ENCODE data around the gene CD200. TPM values are rescaled to one million over a fixed set of nuclear protein-coding genes. Genes with fewer than 3 reads are reported as not detected.

Gene CD200
- total and polyA plus RNA-seq, 12 donors, result 1.3 to 20.7 (median 3.3) TPM; not detected in 1

- Histone ChIP-seq H3K9me3 (replicated peaks in 1 of 3) (no peaks in the 10 kb centered on the region), H3K4me3 (no peak overlapping the region), H3K27ac (no peak overlapping the region), H3K36me3 (replicated peaks in 1 of 2) (no peaks in the 10 kb centered on the region), H3K4me1 (replicated peaks in 1 of 2) (no peaks in the 10 kb centered on the region), H3K27me3 (no peaks in the 10 kb centered on the region)
- no peak for DNase-seq
- intact Hi-C loops (cut with DNase I), result no loop called here
- TF ChIP-seq CTCF (IDR thresholded peaks at IDR 0.05) (no peak), POLR2A (IDR thresholded peaks at IDR 0.05) (no peak)
- WGBS, 4 donors, result 72 to 84% (median 80%) methylated on average over 6 of the region's 6 CpGs
These were observed 16.6 kb downstream of the CD200 start for GRCh38 chr3:112349557-112349956.

GRCh38 chr3:112350018-112350810, 17.3 kb downstream of the CD200 start:
- no peaks in the 10 kb centered on the region for H3K36me3 ChIP-seq (replicated peaks in 1 of 2)
- no peak overlapping the region for H3K27ac ChIP-seq
- no peaks in the 10 kb centered on the region for H3K4me1 ChIP-seq (replicated peaks in 1 of 2)
- no peaks in the 10 kb centered on the region for H3K27me3 ChIP-seq
- intact Hi-C loops (cut with DNase I), result no loop called here
- H3K9me3 ChIP-seq (replicated peaks in 1 of 3), result no peaks in the 10 kb centered on the region
- H3K4me3 ChIP-seq, result no peak overlapping the region
- DNase-seq, result no peak
- 60 to 72% (median 63%) methylated on average over 2 of the region's 2 CpGs for WGBS, 4 donors
- no peak for TF ChIP-seq POLR2A (IDR thresholded peaks at IDR 0.05)
- no peak for TF ChIP-seq CTCF (IDR thresholded peaks at IDR 0.05)

- intact Hi-C loops (cut with DNase I), result no loop called here
- 58 to 78% (median 62%) methylated on average over 1 of the region's 1 CpG for WGBS, 4 donors
These were observed 18.1 kb downstream of the CD200 start for GRCh38 chr3:112351036-112351435.

GRCh38 chr3:112351823-112352222, 18.9 kb downstream of the CD200 start:
- Histone ChIP-seq H3K9me3 (replicated peaks in 1 of 3) (no peaks in the 10 kb centered on the region), H3K4me3 (no peak overlapping the region), H3K27ac (no peak overlapping the region), H3K36me3 (replicated peaks in 1 of 2) (no peaks in the 10 kb centered on the region), H3K27me3 (no peaks in the 10 kb centered on the region), H3K4me1 (replicated peaks in 1 of 2) (no peaks in the 10 kb centered on the region)
- 70 to 79% (median 72%) methylated on average over 2 of the region's 2 CpGs for WGBS, 4 donors
- intact Hi-C loops (cut with DNase I), result no loop called here
- TF ChIP-seq CTCF (IDR thresholded peaks at IDR 0.05) (no peak), POLR2A (IDR thresholded peaks at IDR 0.05) (no peak)
- DNase-seq, result no peak

More at GRCh38 chr3:112351036-112351435, 18.1 kb downstream of the CD200 start:
- H3K27me3 ChIP-seq, result no peaks in the 10 kb centered on the region
- H3K4me3 ChIP-seq, result no peak overlapping the region
- no peak overlapping the region for H3K27ac ChIP-seq
- no peaks in the 10 kb centered on the region for H3K4me1 ChIP-seq (replicated peaks in 1 of 2)
- H3K9me3 ChIP-seq (replicated peaks in 1 of 3), result no peaks in the 10 kb centered on the region
- TF ChIP-seq POLR2A (IDR thresholded peaks at IDR 0.05) (no peak), CTCF (IDR thresholded peaks at IDR 0.05) (no peak)
- DNase-seq, result peak in 2 of 7 donors; percentile 7 to 56
- H3K36me3 ChIP-seq (replicated peaks in 1 of 2), result no peaks in the 10 kb centered on the region

Data from adrenal gland (tissue), 12 donors.